GM04503 (cell line): ENCODE measurements around the gene HSPA4.
"Not testable (repeated sequence)": the region's sequence is repeated elsewhere in the genome, so short reads cannot be mapped to it uniquely, and the experiment has no call there.

Experiments used
- DNase-seq: peaks from one replicate; pipeline ENCODE4 v3.0.0-alpha.2; 2012; ENCODE audit warnings: low read depth

HSPA4 gene

DNA sequence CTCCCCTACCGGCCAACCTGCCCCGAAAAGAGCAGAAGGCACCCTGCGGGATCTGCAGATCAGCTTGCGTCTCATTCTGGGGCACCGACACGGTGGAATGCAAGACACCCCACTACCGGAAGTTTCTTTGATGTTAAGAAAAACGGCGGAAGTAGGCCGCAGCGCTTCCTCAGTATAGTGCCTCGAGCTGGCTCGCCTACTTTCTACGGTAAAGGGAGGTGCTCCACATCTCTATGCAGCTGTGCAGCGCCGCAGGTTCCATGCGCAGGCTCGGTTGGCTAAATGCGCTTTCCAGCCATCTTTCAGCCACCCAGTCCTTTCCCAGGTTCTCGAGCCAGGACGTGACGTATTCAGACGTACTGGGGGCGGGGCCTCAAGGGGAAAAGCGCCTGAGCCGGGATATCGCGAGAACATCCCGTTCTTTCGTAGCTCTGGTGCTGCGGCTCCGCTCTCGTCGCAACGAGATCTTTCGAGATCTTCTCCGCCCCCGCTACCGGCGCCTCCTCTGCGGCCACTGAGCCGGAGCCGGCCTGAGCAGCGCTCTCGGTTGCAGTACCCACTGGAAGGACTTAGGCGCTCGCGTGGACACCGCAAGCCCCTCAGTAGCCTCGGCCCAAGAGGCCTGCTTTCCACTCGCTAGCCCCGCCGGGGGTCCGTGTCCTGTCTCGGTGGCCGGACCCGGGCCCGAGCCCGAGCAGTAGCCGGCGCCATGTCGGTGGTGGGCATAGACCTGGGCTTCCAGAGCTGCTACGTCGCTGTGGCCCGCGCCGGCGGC, at the start of gene HSPA4:
Gene HSPA4 (plus strand): TSS at position 472 of the 775 bp plus-strand sequence. CDS start 238 bp downstream, at position 710.
- peak; percentile 84 for DNase-seq

- DNase-seq: no peak
These were observed 45.2 kb upstream of the HSPA4 start for GRCh38 chr5:133006653-133007052.

DNA sequence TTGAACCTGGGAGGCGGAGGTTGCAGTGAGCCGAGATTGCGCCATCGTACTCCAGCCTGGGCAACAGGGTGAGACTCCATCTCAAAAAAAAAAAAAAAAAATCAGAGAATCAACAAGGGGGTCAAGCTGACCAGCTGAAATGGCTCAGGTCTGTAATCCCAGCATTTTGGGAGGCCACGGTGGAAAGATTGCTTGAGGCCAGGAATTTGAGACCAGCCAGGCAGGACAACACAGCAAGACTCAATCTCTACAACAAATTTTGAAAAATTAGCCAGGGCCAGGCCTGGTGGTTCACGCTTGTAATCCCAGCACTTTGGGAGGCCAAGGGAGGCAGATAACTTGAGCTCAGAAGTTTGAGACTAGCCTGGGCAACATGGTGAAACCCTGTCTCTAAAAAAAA, 43.4 kb upstream of the HSPA4 start:
- not testable (repeated sequence) for DNase-seq

GRCh38 chr5:133015466-133015865, 36.3 kb upstream of the HSPA4 start:
- no peak for DNase-seq

GRCh38 chr5:133017964-133018363, 33.8 kb upstream of the HSPA4 start:
- no peak for DNase-seq

DNA sequence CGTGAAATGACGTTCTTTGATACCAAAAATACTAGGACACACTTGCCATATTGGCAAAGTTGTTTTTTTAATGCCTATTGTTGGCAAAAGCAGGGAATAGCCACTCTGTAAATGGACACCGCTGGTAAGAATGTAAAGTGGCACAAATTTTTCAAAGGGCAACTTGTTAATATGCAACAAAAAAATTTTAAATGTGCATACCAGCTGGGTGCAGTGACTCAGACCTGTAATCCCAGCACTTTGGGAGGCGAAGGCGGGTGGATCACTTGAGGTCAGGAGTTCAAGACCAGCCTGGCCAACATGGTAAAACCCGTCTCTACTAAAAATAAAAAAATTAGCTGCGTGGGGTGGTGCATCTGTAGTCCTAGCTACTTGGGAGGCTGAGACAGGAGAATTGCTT, 32.3 kb upstream of the HSPA4 start:
- not testable (repeated sequence) for DNase-seq

DNA sequence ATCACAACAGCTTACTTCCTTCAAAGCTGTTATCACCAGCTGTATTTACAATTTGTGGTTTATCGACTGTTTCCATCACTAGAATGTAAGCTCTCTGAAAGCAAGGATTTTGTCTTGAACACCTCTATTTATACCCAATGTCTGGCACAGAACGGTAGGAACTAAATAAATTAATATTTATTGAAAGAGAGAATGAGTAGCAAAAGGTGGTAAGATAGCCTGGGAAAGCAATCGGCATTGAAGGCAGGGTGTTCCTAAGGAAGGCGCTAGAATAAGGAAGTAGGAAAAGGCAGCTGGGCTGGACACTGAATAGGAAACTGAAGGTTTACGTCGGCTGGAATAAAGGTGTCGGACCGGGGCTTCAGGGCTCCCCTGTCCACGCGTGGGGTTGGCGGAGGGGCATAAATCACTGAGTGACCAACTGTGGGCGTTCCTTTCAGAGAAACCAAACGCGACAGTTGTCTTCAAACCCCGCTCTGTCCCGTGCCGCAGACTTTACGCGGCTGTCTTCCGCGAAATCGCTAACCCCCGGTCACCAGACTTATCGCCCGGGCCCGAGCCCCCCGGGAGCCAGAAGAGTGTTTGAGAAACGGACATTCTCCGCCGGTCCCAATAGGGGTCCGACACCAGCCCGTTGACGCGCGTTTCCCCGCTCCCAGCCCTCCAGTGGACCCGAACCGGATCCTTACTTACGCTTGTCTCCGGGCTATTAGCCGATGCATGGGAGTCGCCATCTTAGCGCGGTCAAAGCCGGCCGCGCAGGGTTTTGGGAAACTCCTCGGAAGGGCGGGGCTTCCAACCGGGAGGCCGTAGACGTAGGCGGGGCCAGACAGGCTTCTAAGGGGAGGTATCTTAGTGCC, 25.8 kb upstream of the HSPA4 start, which contains the start of gene ZCCHC10:
Gene ZCCHC10 (minus strand): TSS at position 746 of the 860 bp plus-strand sequence. CDS start 12 bp downstream, at position 734.
- DNase-seq: no peak

DNA sequence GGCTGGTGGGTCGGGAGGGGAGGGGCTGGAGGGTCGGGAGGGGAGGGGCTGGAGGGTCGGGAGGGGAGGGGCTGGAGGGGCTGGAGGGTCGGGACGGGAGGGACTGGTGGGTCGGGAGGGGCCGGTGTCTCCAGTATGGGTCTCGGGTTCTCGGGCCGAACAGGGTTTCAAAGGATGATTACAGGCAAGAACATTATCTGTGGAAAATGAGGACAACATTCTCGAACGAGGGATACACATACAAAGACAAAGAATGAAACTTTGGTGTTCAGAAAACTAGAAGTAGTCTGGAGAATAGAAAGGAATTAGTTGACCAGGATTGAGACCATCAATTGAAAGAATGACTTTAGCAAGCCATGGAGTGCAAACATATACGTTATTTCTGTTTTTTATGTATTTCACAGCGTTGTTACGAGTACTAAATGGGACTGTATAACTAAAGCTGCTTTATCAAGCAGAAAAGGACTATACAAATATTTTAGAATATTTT, 25.1 kb upstream of the HSPA4 start:
- DNase-seq: no peak

DNA sequence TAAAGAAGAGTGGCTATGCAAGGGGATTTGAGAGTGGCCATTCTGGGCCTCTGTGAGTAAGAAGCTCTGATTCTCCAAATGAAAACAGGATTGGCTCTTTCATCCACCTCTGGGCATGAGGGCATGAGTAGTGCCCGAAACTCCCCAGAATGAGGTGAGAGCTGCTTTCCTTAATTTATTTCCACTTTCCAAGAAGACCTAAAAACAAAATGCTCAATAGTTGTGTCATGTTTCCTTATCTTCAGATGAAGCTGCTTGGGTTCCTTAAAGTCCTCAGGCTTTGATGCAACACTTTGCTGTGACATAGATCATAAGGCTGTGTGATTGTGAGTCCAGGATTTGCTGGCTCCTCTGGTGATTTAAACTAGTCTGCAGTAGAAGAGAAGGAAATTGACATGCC, 22.4 kb upstream of the HSPA4 start:
- DNase-seq: no peak

DNA sequence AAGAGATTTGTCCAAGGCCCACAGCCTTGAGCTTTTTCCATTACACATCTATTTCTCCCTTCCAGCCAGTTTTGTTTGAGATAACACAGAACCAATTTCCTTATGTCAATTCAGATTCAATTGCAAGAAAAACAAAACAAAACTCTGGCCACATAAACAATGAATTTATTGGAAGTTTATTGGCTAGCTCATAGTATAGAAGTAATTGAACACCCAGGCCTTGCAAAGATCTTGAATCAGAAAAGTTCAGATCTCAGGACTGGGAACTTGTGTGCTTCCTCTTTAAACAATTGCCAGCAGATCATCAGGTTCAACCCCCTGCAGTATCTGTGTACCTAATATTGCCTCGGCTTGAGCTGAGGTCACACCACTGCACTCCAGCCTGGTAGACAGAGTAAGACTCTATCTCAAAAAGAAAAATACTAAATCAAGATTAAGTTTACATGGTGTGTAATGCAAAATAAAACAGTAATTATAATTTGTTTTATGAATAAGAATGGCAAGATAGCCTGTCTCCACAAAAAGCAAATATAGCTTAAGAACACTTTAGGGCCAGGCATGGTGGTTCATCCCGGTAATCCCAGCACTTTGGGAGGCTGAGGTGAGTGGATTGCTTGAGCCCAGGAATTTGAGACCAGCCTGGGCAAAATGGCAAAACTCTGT, 21.3 kb upstream of the HSPA4 start:
- DNase-seq: no peak

DNA sequence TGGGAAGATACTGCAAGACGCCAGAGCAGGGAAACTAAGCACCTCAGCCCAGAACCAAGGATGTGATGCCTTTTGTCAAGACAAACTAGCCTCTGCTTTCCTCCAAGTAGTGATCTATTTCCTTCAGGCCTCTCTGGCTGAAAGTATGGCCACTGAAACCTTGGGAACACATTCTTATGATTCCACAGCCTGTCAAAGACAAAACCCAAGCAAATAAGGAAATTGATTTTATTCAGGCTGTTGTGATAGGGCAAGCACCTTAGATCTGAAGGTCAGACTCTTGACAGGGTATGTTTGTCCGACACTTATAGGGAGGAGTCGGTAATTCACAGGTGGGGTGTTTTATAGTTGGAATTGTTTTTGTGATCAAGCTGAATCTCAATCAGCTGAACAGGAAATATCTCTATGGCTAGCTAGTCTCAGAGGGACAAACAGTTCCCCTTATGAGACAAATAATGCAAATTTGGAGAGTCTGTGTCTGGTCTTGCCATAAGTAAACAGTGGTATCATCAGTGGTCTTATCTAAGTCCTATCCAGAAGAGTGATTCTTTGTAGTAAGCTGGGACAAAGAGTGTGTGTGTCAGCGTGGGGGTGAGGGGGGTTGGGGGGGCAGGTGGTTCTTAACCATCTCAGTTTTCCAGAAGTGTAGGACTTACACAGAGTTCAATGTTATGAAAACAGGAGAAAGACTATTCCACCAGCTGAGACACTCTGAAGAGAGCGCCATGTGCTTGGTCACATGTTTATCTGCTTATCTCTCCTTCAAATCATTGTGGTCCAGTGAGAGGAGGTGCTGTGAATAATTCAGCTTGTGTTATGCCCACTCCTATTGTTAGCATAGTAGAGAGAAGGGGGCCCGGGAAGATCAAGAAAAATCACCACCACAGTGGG, 18.7 kb upstream of the HSPA4 start:
- no peak for DNase-seq

GRCh38 chr5:133034064-133034463, 17.7 kb upstream of the HSPA4 start:
- DNase-seq: no peak

DNA sequence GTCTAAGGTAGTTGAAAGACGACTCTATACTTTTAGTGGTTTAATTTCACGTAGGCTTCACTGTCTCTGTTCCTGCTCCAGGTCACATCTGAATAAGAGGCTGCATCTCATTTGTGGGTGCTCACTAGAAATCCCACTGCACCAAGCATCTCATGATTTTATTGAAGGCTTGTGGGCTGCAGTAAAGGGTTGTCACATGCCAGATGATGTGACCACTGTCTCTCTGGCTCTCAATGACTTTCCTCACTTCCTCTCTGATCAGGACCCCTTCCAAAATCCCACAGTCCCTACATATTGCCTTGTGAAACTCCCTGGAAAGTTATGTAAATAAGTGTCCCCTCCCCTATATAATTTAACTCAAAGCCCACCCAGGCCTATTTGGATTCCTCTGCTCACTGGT, 16.6 kb upstream of the HSPA4 start:
- DNase-seq: no peak

- not testable (repeated sequence) for DNase-seq
These were observed 15.1 kb upstream of the HSPA4 start for GRCh38 chr5:133036677-133037076.

GRCh38 chr5:133041157-133041784, 10.5 kb upstream of the HSPA4 start:
- no peak for DNase-seq

- no peak for DNase-seq
These were observed 9.9 kb upstream of the HSPA4 start for GRCh38 chr5:133041910-133042309.

- DNase-seq: not testable (repeated sequence)
These were observed 5.3 kb upstream of the HSPA4 start for GRCh38 chr5:133046560-133046959.

GRCh38 chr5:133047404-133047803, 4.4 kb upstream of the HSPA4 start:
- no peak for DNase-seq

DNA sequence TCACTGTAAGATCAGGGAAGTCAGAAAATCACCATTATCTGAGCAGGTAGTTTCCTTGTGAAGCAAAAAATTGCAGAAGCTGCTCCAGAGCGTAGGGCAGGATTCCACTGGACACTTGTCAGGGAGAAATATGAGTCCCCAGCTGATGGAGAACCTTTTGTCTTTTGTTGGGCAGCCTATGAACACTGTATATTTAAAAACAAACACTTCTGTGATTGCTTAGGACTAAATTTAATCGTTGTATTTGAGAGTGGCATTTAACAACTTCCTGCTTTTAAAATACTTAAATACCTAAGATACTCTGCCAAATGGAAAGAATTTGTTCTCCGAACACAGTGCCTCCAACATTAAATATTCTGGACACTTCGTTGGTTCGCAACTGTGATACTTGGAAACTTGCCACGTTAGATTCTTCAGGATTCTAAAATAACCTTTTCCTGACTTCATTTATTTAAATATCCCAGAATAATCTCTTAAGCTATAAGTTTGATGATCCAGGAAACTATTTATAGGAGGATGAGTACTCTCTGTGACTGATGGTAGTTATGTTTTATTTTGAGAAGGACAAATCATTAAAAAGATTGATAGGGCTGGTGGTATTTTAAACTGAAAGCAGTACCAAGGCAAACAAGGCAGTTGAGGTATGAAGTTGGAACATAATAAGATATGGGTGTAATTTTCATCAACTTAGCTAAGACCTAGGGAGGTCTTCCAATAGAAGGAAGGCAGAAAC, 2.7 kb upstream of the HSPA4 start:
- DNase-seq: no peak

- DNase-seq: no peak
These were observed 2.1 kb upstream of the HSPA4 start for GRCh38 chr5:133049726-133050048.
